DND-41 (cell line): ENCODE measurements around the gene GTF2H3.

Experiments used
- EZH2 ChIP-seq: IDR thresholded peaks from 3 replicates; pipeline ENCODE4 v1.6.1; 2012; ENCODE audit warnings: borderline replicate concordance, low read depth, mild to moderate bottlenecking, moderate library complexity, low read length, inconsistent platforms; ENCODE audit not compliant: severe bottlenecking
- TF ChIP-seq, protein P1 (sequence below): IDR thresholded peaks from 2 replicates; pipeline ENCODE4 v1.5.1; 2012; ENCODE audit warnings: borderline replicate concordance, low read length, moderate library complexity, mild to moderate bottlenecking; ENCODE audit not compliant: poor library complexity, severe bottlenecking; ENCODE audit errors: extremely low read depth

DNA sequence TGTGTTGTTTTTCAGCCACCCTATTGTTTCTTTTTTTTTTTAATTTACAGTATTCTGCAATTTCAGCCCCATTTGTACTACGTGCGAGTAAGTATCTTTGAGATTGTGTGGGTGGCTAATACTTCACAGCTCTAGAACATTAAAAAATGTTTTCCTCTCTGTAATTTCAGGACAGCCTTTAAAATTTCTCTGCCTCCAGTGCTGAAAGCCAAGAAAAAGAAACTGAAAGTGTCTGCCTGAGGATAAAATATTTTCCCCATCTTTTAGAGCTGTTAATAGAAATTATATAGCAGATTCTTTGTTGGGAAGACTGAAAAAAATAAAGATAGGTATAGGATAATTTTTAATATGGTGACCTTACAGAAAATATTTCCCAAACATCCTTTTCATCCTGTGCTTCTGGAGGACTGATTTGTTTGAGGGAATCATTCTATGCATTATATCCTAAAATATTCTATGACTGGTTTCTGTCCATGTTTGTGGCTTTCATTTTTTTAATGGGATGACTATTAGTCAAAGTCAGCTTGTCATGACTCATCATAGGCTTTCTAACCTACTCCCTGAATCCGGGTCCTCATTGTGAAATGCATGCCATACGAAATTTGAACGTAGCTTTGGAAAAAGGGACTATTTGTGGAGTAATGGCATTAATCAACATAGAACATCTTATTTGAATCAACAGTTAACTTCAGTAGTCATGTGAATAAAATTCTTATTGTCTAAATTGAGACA lies 26.5 kb downstream of the GTF2H3 start:
- TF ChIP-seq, protein P1, sequence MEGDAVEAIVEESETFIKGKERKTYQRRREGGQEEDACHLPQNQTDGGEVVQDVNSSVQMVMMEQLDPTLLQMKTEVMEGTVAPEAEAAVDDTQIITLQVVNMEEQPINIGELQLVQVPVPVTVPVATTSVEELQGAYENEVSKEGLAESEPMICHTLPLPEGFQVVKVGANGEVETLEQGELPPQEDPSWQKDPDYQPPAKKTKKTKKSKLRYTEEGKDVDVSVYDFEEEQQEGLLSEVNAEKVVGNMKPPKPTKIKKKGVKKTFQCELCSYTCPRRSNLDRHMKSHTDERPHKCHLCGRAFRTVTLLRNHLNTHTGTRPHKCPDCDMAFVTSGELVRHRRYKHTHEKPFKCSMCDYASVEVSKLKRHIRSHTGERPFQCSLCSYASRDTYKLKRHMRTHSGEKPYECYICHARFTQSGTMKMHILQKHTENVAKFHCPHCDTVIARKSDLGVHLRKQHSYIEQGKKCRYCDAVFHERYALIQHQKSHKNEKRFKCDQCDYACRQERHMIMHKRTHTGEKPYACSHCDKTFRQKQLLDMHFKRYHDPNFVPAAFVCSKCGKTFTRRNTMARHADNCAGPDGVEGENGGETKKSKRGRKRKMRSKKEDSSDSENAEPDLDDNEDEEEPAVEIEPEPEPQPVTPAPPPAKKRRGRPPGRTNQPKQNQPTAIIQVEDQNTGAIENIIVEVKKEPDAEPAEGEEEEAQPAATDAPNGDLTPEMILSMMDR = no peak
- TF ChIP-seq EZH2 = no peak
